TTC549 (cell line): ENCODE data around the gene DIP2B.

Experiments
- FAIRE-seq: peaks from 2 replicates; lab custom pipeline; 2012; peaks lifted over from hg19 to GRCh38; lab: Jason Lieb, UNC

The DIP2B gene

GRCh38 chr12:50638482-50638880, 133.7 kb downstream of the DIP2B start:
- no peak for FAIRE-seq

- FAIRE-seq: no peak
These were observed 134.9 kb downstream of the DIP2B start for GRCh38 chr12:50639721-50640120.

- FAIRE-seq: no peak
These were observed 135.6 kb downstream of the DIP2B start for GRCh38 chr12:50640321-50640939.

- FAIRE-seq: no peak
These were observed 136.8 kb downstream of the DIP2B start for GRCh38 chr12:50641566-50641965.

- no peak for FAIRE-seq
These were observed 137.3 kb downstream of the DIP2B start for GRCh38 chr12:50642035-50642451.

- FAIRE-seq: no peak
These were observed 138.0 kb downstream of the DIP2B start for GRCh38 chr12:50642761-50643160.

- no peak for FAIRE-seq
These were observed 142.2 kb downstream of the DIP2B start for GRCh38 chr12:50647031-50647430.

GRCh38 chr12:50647479-50647878, 142.7 kb downstream of the DIP2B start:
- FAIRE-seq: no peak

- FAIRE-seq: no peak
These were observed 145.5 kb downstream of the DIP2B start for GRCh38 chr12:50650285-50650684.

- no peak for FAIRE-seq
These were observed 150.7 kb downstream of the DIP2B start for GRCh38 chr12:50655374-50655921.

GRCh38 chr12:50659260-50659659, 154.5 kb downstream of the DIP2B start:
- FAIRE-seq: no peak

- FAIRE-seq: no peak
These were observed 155.1 kb downstream of the DIP2B start for GRCh38 chr12:50659690-50660424.

- FAIRE-seq: no peak
These were observed 155.6 kb downstream of the DIP2B start for GRCh38 chr12:50660425-50660822.

- no peak for FAIRE-seq
These were observed 156.7 kb downstream of the DIP2B start for GRCh38 chr12:50661300-50662115.

GRCh38 chr12:50662116-50662510, 157.3 kb downstream of the DIP2B start:
- no peak for FAIRE-seq

- FAIRE-seq: no peak
These were observed 160.4 kb downstream of the DIP2B start for GRCh38 chr12:50665170-50665569.

GRCh38 chr12:50665609-50666008, 160.8 kb downstream of the DIP2B start:
- FAIRE-seq: no peak

- FAIRE-seq: no peak
These were observed 161.2 kb downstream of the DIP2B start for GRCh38 chr12:50666023-50666422.

GRCh38 chr12:50672158-50672557, 167.4 kb downstream of the DIP2B start:
- FAIRE-seq: no peak

- no peak for FAIRE-seq
These were observed 172.0 kb downstream of the DIP2B start for GRCh38 chr12:50676756-50677155.

GRCh38 chr12:50677858-50678257, 173.1 kb downstream of the DIP2B start:
- FAIRE-seq: no peak

- FAIRE-seq: no peak
These were observed 174.0 kb downstream of the DIP2B start for GRCh38 chr12:50678650-50679365.
